Lung microvascular endothelial cell (primary cell): ENCODE results near the gene ZNF497. TPM values are rescaled to one million over a fixed set of nuclear protein-coding genes. Genes with fewer than 3 reads are reported as not detected.
"Not testable (repeated sequence)": the region's sequence is repeated elsewhere in the genome, so short reads cannot be mapped to it uniquely, and the experiment has no call there.

Source experiments
- DNase-seq, 2 donors: peaks; one replicate each; pipeline versions ENCODE4 v3.0.0 to v3.0.0-alpha.2; 2010; ENCODE audit warnings: low read depth in 2 of 2
- total RNA-seq: library from RNA; depleted of rRNA; stranded (reverse); fragments of >200 nt; gene quantifications from 2 replicates; pipeline ENCODE4 v1.2.1, GENCODE V29; 2014

ZNF497 gene
- total RNA-seq, 1 donor from 2014 or later: 0.99 TPM

DNA sequence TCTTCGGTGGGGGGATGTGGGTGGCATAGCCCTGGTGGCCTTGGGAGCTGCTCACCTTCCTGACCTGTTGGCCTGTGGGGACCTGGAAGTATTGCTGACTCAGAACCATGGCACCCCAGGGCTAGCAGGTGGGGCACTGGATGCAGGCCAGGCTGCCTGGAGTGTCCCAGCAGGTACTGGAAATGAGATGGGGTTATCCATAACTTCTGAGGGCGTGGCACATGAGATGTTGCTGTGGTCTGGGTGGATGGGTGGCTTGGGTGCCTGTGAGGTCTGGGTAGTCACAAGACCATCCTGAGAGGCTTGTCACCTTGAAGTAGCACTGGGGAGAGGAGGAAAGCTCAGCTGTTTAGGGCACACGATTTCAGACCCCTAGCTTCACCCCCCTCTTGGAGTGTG is 32.3 kb upstream of the ZNF497 start:
- DNase-seq: no peak

DNA sequence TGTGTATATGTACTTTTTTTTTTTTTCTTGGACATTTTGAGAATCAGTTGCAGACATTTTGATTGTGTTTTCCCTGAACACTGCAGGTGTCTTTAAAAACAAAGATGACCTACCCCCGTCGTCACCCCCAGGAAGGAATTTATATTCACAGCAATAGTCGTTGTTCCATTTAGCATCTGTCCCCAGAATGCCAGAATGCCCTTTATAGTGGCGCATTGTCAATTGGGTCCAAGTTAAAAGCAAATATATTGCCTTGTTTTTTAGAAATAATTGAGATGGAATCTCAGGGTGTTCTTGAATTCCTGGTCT is 31.1 kb upstream of the ZNF497 start:
- DNase-seq: no peak

DNA sequence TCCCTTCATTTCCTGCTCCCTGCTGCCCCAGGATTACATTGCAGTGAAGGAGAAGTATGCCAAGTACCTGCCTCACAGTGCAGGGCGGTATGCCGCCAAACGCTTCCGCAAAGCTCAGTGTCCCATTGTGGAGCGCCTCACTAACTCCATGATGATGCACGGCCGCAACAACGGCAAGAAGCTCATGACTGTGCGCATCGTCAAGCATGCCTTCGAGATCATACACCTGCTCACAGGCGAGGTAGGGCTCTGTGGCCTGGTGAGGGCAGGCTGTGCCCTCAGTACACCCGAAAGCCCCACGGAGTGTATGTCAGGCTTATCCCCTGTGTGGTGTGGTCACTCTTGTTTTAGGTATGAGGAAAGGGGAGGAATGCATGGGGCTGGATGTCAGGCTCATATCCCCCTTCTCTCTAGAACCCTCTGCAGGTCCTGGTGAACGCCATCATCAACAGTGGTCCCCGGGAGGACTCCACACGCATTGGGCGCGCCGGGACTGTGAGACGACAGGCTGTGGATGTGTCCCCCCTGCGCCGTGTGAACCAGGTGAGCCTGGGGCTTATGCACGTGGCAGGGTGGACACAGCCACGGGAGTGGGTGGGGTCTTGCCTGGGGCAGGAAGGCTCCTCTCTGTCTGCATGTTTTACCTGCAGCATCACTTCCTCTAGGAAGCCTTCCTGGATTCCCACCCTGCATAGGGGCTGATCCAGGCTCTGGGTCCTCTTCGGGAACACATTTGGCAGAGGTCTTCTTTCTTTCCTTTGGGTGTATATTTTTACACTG is 30.6 kb upstream of the ZNF497 start:
- no peak for DNase-seq

DNA sequence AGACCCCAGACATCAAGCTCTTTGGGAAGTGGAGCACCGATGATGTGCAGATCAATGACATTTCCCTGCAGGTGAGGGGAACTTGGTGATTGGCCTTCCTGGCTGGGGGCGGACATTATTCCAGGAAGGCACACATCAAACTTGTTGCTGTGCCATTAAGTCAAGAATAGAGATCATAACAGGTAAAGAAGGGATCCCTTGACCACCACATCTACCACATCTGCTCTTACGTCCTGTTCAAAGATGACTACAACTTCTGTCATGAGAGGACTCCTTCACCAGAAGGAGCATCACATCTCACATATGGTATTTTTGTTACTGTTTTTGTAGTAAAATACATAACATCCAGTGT is 25.6 kb upstream of the ZNF497 start:
- no peak for DNase-seq

DNA sequence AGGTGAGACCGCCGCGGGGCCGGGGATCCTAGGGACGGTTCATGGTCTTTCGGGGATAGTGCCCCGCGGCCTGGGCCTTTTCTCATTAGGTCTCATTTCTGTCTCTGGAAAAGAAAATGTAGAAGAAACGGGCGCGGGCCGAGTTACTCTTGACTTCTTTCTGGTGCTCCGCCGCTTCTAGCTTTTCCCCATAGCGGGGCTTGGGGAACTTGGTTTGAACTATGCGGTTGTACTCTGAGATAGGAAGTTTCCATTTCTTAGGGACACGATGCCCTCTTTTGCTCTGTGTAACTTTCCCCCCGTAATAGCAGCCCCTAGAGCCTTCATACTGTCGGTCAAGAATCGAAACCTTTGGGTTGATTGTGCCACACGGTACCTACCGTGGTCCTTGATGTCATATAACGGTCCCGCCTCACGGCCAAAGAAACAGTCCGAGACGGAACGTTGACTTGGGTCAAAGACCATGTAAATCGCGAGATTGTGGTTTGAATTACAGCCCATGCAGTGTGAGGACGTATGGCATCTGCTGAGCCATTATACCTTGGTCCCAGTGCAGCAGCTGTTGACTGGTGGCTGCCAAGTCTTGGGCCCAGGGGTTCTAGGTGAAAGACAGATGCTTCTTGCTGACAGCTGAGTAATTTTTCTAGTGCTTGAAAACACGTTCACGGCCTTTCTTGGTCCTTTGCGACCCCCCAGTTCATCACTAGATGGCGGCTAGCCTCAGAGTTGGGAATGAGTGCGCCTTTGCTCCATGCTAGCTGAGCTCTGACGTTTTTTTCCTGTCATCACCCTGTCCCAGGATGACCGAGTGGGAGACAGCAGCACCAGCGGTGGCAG is 25.0 kb upstream of the ZNF497 start:
- DNase-seq: peak in 1 of 2 donors; percentile 35

DNA sequence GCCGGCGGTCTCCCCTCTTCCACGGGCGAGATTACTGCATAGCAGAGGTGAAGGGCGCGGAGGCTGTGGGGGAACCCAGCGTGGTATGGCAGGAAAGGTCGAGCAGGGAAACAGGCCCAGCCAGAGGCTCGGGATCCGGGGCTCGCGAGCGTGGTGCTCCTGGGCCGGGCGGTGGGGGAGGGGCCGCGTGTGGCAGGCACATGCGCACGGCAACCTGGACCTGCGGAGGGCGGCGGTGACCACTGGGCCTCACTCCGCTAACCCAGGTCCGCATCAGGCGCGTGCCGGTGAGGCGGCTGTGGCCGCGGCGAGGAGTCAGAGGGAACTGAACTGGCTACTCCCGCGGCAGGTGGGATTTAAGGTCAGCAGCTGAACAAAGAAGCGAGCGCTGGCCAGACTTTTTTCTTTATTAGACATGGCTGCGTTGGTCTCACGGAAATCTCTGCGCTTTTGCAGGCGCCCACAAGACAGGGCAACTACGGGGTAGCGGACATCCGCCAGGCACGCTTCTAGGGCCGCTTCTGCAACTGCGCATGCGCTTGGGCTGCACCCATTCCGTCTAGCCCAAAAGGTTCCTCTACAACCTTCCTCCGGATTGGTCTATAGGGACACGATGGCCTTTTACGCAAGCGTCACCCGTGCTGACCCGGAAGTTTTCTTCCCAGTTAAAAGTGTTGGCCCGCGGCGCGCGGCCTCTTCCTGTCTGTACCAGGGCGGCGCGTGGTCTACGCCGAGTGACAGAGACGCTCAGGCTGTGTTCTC is 24.2 kb upstream of the ZNF497 start, which contains the start of gene RPS5:
RPS5 (plus strand) TSS at position 694 of the 762 bp plus-strand sequence. CDS start 869 bp downstream, outside the sequence.
- DNase-seq: peak; percentile 99

DNA sequence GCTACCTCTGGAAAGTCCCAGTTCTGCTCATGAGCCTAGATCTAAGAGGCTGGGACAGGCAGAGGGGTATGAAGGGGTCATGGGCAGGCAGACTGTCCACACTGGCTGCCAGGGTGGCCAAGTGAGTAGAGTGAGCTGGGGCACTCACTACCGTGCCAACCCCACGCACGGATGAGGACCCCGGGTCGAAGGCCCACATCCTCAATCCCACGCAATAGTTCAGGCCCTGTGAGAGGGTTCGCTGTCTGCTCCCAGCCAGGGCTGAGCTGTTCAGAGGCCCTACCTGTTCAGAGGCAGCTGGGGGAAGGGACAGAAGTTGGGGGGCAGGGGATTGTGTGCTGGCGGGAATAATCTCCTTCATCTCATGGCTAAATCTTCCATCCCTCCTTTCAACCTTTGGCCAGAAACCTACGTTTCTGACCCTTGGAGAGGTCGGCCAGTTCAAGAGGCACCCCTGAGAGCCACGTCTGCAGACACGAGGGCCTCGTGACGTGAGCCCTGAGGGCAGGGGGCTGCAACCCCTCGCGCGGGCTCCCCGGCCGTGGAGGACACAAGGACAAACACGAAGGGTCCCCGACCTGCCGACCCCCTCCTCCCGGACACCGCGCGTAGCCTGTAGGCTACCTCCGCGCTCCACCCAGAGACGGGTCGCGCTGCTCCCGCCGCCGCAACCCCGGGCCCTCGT is 23.5 kb upstream of the ZNF497 start:
- no peak for DNase-seq

DNA sequence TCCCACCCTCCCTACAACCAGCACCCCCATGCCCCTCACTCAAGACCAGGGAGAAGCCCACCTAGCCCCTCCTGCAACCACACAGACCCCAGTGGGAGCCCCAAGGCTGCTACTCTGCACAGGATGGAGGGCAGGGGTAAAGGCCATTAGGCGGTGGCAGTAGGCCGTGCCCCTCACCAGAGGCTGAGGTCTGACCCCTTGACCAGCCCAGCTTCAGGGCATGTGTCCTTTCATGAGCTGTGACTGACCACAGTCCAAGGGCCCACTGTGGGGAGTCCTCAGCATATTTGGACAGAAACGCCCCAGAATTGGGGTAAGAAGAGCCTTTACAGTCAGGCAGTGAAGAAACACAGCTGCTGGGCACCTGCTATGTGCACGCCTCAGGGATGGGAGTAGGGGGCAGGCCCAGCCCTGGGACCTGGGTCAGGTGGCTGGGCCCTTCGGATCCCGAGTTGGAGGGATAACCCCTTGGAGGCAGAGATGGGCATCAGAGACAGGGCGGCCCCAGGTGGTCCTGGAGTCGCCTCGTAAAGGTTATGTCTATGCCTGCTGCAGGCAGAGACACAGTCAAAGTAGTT is 22.9 kb upstream of the ZNF497 start:
- DNase-seq: no peak

DNA sequence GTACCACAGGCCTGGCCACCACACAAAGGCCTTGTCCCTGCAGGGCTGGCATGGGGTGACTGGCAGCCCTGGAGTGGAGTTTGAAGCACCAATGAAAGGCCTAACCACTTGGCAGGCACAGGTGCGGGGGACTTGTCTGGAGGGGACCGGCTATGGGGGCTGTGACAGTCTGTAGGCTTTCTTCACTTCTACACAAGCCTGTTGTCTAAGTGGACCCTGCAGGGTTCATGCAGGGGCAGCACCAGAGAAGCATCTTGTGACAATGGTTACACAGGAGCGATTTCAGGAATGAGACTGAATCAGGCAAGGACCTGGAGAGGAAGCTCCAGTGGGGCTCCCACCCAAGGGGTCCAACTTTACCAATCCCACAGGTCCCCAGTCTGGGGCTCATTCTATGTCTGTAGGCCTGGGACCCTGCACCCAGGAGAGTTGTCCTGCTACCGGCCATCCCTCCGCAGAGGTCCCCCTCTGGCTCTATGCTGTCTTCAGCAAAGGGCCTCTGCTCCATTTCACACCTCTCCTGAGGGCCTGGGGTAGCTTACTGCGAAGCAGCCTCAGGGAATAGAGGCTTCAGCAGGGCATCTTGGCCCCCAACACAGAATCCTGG is 20.5 kb upstream of the ZNF497 start:
- DNase-seq: no peak

DNA sequence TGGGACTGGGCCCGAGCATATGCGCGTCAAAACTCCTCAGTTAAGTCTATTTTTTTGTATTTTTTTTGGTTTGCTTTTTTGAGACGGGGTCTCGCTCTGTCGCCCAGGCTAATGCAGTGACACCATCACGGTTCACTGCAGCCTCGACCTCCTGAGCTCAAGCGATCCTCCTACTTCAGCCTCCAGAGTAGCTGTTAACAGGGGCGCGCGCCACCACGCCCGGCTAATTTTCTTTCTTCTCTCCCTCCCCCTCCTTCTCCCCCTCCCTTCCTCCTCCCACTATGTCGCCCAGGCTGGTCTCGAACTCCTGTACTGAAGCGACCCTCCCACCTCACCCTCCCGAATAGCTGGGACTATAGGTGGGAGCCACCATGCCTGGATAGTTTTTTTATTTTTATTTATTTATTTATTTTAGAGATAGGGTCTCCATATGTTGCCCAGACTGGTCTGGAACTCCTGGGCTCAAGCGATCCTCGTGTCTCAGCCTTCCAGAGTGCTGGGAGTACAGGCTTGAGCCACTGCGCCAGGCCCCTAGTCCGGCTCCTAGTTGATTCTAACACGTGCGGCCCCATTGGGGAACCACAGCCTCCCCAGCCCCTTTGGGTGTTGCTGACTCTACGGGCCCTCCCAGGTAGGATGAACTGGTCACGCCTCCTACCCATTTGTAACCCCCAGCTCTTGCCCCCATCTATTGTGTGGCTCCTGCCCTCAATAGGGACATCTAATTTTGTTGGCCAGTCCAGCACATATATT is 19.1 kb upstream of the ZNF497 start:
- DNase-seq: no peak

DNA sequence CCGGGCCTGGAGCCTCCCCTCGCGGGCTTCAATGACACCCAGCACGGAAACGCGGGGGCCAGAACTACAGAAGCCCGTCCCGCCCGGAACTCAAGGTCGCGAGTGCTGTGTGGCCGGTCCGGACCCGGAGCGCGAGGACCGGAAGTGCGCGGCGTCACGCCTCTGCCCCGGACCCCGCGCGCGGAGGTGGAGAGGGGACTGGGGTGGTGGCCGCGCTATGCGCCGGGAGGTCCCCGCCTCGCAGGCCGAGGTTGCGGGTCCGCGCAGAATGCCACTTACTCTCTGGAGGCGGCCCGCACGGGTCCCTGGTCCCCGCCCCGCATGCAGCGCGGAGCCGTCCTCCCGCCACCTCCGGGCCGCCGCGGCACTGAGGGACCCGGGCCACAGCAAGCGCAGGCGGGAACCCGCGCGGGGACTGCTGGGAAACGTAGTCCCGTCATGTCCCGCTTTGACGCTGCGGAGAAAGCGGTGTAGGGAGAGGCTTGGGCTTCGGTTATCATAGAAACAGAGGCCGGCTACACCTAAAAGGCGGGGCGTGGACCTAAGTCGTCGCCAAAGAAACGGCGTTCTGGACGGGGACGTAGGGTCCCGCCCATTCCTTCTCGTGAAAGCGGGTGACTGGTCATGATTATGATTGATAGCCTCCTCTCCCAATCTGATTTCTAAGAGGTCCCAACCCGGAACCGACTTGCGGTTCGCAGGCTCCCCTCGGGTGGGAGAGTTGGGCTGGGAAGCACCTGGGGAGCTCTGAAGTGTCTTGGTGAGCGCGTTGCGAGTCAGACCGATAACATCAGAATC is 18.3 kb upstream of the ZNF497 start, which contains the start of gene ZNF837:
ZNF837 (minus strand) TSS at position 369 of the 798 bp plus-strand sequence. CDS start 11,698 bp downstream, outside the sequence.
- DNase-seq: peak; percentile 100

DNA sequence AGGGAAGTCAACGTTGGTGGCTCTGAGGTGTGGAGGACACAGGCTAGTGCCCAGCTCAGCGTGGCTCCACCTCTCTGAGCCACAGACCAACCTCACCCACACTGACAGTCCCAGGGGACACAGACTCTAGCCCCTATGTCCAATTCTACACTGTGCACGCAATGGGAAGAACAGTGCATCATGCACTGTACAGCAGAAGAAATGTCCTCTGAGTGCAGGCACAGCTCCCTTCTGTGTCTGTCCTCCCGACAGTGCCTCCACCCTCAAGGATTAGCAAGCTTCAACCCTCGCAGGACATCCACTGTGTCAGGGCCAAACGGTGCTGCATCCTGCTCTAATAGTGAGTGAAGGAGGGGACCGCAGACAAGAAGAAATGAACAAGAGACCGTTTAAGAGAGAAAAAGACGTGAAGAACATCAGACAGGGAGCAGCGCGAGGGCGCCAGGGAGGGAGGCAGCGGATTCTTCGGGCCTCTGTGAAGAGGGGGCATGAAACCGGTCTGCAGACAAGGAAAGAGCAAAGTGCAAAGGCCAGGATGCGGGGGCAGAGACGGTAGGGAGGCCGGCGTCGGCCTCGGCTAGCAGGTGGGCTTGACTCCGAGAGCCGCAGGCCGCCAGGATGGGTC is 17.6 kb upstream of the ZNF497 start:
- DNase-seq: peak in 1 of 2 donors; percentile 16

DNA sequence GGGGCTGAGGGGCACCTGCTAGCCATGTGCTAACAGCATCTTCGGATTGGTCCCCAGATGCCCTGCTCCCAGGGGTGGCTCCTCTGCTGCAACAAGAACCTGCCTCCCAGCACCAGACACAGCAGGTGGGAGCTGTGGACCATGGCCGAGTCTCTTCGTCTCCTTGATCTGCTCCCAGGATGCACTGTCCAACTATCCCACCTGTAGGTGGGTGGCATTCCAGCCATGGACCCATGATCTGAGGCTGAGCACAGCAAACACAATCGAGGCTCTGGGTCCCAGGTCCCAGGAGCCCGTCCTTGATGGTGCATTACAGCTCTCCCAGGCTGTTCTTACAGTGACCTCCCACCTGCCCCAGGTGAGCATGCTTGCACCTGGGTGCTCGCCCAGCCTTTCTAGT is 16.7 kb upstream of the ZNF497 start:
- DNase-seq: no peak

DNA sequence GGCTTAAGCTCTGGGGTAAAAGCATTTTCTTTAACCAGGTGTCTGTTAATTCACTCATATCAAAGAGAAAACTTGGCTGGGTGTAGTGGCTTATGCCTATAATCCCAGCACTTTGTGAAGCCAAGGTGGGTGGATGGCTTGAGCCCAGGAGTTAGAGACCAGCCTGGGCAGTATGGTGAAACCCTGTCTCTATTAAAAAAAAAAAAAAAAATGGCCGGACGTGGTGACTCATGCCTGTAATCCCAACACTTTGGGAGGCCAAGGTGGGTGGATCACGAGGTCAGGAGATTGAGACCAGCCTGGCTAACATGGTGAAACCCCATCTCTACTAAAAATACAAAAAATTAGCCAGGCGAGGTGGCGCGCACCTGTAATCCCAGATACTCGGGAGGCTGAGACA is 14.2 kb upstream of the ZNF497 start:
- DNase-seq: not testable (repeated sequence)

DNA sequence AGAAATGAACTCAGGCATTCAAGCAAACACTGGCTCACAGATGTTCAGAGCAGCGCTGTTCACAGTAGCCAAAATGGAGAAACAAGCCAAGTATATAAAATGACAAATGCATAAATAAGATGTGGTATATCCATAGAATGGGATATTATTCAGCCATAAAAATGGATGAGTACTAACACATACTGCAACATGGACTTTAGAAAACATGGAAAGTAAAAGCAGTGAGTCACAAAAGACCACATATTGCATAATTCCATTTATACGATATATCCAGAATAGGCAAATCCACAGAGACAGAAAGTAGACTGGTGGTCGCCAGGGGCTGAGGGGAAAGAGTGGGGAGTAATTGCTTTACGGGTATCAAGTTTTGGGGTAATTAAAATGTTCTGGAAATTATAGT is 11.6 kb upstream of the ZNF497 start:
- DNase-seq: no peak

DNA sequence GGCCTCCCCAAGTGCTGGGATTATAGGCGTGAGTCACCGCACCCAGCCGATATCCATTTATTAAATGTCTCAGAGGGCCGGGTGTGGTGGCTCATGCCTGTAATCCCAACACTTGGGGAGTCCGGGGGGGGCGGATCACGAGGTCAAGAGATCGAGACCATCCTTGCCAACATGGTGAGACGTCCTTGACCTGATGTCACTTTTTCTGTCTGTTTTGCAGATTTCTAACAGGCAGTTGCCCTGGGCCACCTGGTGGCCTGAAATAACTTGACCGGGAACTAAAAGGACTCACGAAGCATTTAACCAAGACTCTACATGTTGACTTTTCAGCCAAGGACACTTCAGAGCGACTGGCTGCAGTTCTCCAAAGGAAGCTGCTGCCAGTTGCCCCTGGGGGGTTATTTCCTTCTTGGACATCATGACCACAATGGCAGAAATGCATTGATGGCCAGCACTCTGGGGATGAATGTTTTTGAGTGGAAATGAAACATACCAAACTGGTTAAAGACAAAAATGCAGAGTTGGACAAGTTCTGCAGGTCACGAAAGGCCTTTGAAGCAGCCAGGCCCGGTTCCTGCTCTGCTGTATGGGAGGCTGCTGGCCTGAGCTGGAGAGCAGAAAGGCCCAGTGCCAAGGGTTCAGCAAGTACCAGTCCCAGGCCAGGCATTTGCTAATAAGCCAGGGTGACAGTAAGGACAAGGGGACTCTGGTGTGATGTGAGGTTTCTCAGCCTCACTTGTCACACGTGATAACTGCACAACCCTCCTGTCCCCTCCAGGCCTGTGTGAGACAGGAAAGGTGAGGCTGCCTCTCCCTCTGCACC is 10.0 kb upstream of the ZNF497 start:
- DNase-seq: no peak

DNA sequence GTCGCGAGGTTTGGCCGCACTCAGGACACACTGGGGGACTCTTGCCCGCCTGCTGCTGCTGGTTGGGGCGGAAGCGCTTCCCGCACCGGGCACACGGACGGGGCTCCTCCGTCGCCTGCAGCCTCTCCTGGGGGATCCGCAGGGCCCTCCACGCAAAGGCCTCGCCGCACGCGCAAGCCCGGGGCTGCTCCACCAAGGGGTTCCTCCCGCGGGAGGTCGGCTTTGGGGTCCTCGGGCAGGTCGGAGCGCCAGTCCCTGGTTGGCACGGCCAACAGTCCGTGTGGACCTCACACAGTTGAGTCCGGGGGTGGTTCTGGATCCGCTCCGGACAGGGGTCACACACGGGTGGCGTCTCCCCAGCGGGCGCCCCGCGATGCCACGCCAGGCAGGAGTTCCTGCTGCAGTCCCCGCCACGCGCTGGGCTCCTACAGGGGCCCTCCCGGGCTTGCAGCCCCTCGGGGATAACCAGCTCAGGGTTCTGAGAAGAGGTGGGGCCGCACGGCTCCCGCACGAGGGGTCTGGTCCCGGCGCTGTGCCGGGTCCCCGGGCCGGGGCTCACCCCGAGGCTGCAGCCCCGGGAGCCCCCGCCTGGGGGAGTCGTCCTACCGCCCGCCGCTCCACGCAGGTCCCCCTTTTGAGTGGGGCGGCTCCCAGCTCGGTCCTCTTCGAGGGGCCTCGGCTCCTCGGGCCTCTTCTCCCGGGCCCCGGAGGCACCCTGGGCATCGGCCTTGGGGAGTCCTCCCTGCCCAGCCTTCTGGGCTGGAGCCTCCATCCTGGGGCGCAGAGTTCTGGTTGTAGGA is 6.2 kb upstream of the ZNF497 start:
- no peak for DNase-seq
